Prostate gland (tissue), 2 donors: ENCODE measurements around the gene AGPAT4.

ENCODE experiments used
- CTCF ChIP-seq, 4 experiments: fragments of 200-600 bp in 2 of 4; fragments of 450-650 bp in 2 of 4; sonication (generic) in 2 of 4; IDR thresholded peaks; 1 replicate in 3 of 4; 2 replicates in 1 of 4; pipeline ENCODE4 v1.5.1; 2016 to 2019; ENCODE audit warnings: antibody characterized with exemption in 4 of 4, mild to moderate bottlenecking in 2 of 4, moderate library complexity in 2 of 4
- POLR2A ChIP-seq: fragments of 450-650 bp; IDR thresholded peaks from one replicate; pipeline ENCODE4 v1.6.1; 2016; ENCODE audit warnings: antibody characterized with exemption, mild to moderate bottlenecking
- POLR2AphosphoS5 ChIP-seq: sonication (generic); formaldehyde crosslinking; IDR thresholded peaks from one replicate; pipeline ENCODE4 v1.6.1; 2017; ENCODE audit warnings: antibody characterized with exemption

- TF ChIP-seq CTCF (IDR thresholded peaks at IDR 0.05) = no peak
- no peak for TF ChIP-seq POLR2AphosphoS5
- TF ChIP-seq POLR2A = no peak
Measured at GRCh38 chr6:161088676-161089328, 185.1 kb downstream of the AGPAT4 start.
